ENCODE measurements around the gene CSN1S1. TPM values are rescaled to one million over a fixed set of nuclear protein-coding genes. Genes with fewer than 3 reads are reported as not detected.

CSN1S1 gene
- total RNA-seq: not detected in 2 replicates

GRCh38 chr4:69930768-69931167, at the start of gene CSN1S1:
Gene CSN1S1, plus strand, starts transcription at chr4:69931068. Its CDS starts 1,488 bp downstream, at chr4:69932556.

GRCh38 chr4:69965628-69966027, 34.8 kb downstream of the CSN1S1 start, which contains the start of gene CSN2:
Gene CSN2, minus strand, starts transcription at chr4:69965728. Its CDS starts 4,733 bp downstream, at chr4:69960995.

GRCh38 chr4:69995526-69996016, 64.7 kb downstream of the CSN1S1 start, which contains the start of gene STATH:
Gene STATH, plus strand, starts transcription at chr4:69995966. Its CDS starts 2,472 bp downstream, at chr4:69998438.

Other genes with a start within 250 kb of the CSN1S1 start
- gene SULT1B1, start 170.4 kb upstream of the CSN1S1 start, total RNA-seq: 1.1 and 1.7 TPM in 2 replicates
- gene SULT1E1, start 70.9 kb upstream of the CSN1S1 start, total RNA-seq: 0.97 and 7.4 TPM in 2 replicates
- gene CSN2, start 34.7 kb downstream of the CSN1S1 start, total RNA-seq: not detected in 2 replicates
- not detected in 2 replicates for gene STATH, start 64.9 kb downstream of the CSN1S1 start, total RNA-seq
- gene HTN3, start 97.4 kb downstream of the CSN1S1 start, total RNA-seq: not detected in 2 replicates
- gene HTN1, start 119.4 kb downstream of the CSN1S1 start, total RNA-seq: not detected in 2 replicates
- not detected in 2 replicates for gene PRR27, start 223.2 kb downstream of the CSN1S1 start, total RNA-seq